Neuronal stem cell (in vitro differentiated cells): ENCODE measurements around the gene MTMR6.

ENCODE experiments used
- DNase-seq: peaks from one replicate; pipeline ENCODE4 v3.0.0-alpha.2; 2013; ENCODE audit warnings: low spot score
- H2AFZ ChIP-seq: one replicate; pipeline ENCODE4 v1.6.1; 2013; ENCODE audit warnings: mild to moderate bottlenecking, low read length, inconsistent platforms
- H2AK5ac ChIP-seq: 2 replicates; pipeline ENCODE4 v1.6.1; 2013; ENCODE audit warnings: low read depth, mild to moderate bottlenecking, inconsistent platforms, low read length, moderate library complexity, mixed read lengths
- H2BK120ac ChIP-seq: 2 replicates; pipeline ENCODE4 v1.6.1; 2013; ENCODE audit warnings: low read depth, mild to moderate bottlenecking, inconsistent platforms, low read length, moderate library complexity, mixed read lengths
- H2BK12ac ChIP-seq: one replicate; pipeline ENCODE4 v1.6.1; 2013; ENCODE audit warnings: low read length, inconsistent platforms
- H2BK15ac ChIP-seq: 2 replicates; pipeline ENCODE4 v1.6.1; 2013; ENCODE audit warnings: mild to moderate bottlenecking, low read length, inconsistent platforms, mixed read lengths
- H2BK5ac ChIP-seq: one replicate; pipeline ENCODE4 v1.6.1; 2013; ENCODE audit warnings: inconsistent platforms, mild to moderate bottlenecking, low read length, moderate library complexity
- H3K14ac ChIP-seq: one replicate; pipeline ENCODE4 v1.6.1; 2013; ENCODE audit warnings: low read length, inconsistent platforms
- H3K18ac ChIP-seq: 2 replicates; pipeline ENCODE4 v1.6.1; 2013; ENCODE audit warnings: low read length, inconsistent platforms
- H3K23ac ChIP-seq: 2 replicates; pipeline ENCODE4 v1.6.1; 2013; ENCODE audit warnings: low read depth, mild to moderate bottlenecking, mixed read lengths, low read length, inconsistent platforms; ENCODE audit not compliant: poor library complexity
- H3K27ac ChIP-seq: replicated peaks from 3 replicates; pipeline ENCODE4 v1.5.1; 2013; ENCODE audit warnings: low read length, inconsistent platforms
- H3K27me3 ChIP-seq, 3 experiments: 2 replicates each; pipeline ENCODE4 v1.6.1; 2013; ENCODE audit warnings: low read length in 3 of 3, mild to moderate bottlenecking in 2 of 3, inconsistent platforms in 1 of 3, low read depth in 1 of 3, mixed read lengths in 1 of 3, moderate library complexity in 1 of 3; ENCODE audit not compliant: control insufficient read depth in 3 of 3, insufficient read depth in 3 of 3
- H3K36me3 ChIP-seq, 2 donors: replicated peaks in 1 of 2; 2 replicates each; pipeline ENCODE4 v1.6.1; 2013; ENCODE audit warnings: low read length in 2 of 2; ENCODE audit not compliant: control insufficient read depth in 2 of 2, insufficient read depth in 2 of 2
- H3K4ac ChIP-seq: 2 replicates; pipeline ENCODE4 v1.6.1; 2013; ENCODE audit warnings: inconsistent platforms, mild to moderate bottlenecking, low read length, moderate library complexity
- H3K4me1 ChIP-seq, 2 donors: 1 replicate in 1 of 2; 2 replicates in 1 of 2; pipeline ENCODE4 v1.6.1; 2013; ENCODE audit warnings: low read length in 2 of 2, low read depth in 1 of 2; ENCODE audit not compliant: control insufficient read depth in 2 of 2, insufficient read depth in 1 of 2
- H3K4me2 ChIP-seq: one replicate; pipeline ENCODE4 v1.6.1; 2013; ENCODE audit warnings: mild to moderate bottlenecking, low read length, inconsistent platforms; ENCODE audit not compliant: insufficient read depth, poor library complexity, severe bottlenecking
- H3K4me3 ChIP-seq, 2 donors: 2 replicates each; pipeline ENCODE4 v1.5.1; 2013; ENCODE audit warnings: low read length in 2 of 2, mild to moderate bottlenecking in 2 of 2, inconsistent platforms in 1 of 2, moderate library complexity in 1 of 2
- H3K79me1 ChIP-seq: one replicate; pipeline ENCODE4 v1.6.1; 2013; ENCODE audit warnings: low read depth, mild to moderate bottlenecking, inconsistent platforms, low read length, moderate library complexity
- H3K9ac ChIP-seq: one replicate; pipeline ENCODE4 v1.6.1; 2013; ENCODE audit warnings: mild to moderate bottlenecking, low read depth, low read length, inconsistent platforms; ENCODE audit not compliant: poor library complexity
- H3K9me3 ChIP-seq, 2 donors: replicated peaks in 1 of 2; 2 replicates each; pipeline versions ENCODE3 to v1.6.1; 2013; ENCODE audit warnings: low read length in 2 of 2, mild to moderate bottlenecking in 2 of 2, inconsistent platforms in 1 of 2, low read depth in 1 of 2, mixed read lengths in 1 of 2, moderate library complexity in 1 of 2; ENCODE audit not compliant: control insufficient read depth in 2 of 2, insufficient read depth in 1 of 2
- H4K8ac ChIP-seq: one replicate; pipeline ENCODE4 v1.6.1; 2013; ENCODE audit warnings: low read depth, mild to moderate bottlenecking, inconsistent platforms, low read length, moderate library complexity
- H4K91ac ChIP-seq: one replicate; pipeline ENCODE4 v1.6.1; 2013; ENCODE audit warnings: low read length, low read depth, mild to moderate bottlenecking, inconsistent platforms; ENCODE audit not compliant: poor library complexity
- WGBS, 2 donors: extraction: QIAGEN DNeasy Blood & Tissue Kit; methylation state at CpG; one replicate each; pipeline ENCODE4 v1.1.7; 2013; ENCODE audit warnings: missing lambda C conversion rate in 2 of 2, mixed read lengths in 1 of 2; ENCODE audit not compliant: insufficient read length in 2 of 2, insufficient replicate concordance in 1 of 2; ENCODE audit errors: extremely low coverage in 2 of 2; 5-methylcytosine and 5-hydroxymethylcytosine counted together

MTMR6 gene

GRCh38 chr13:25252752-25253151 is 34.5 kb downstream of the MTMR6 start:
- no peak overlapping the region for H4K91ac ChIP-seq
- H3K27ac ChIP-seq: no peak overlapping the region
- no peak overlapping the region for H3K18ac ChIP-seq
- H3K79me1 ChIP-seq: no peaks in the 10 kb centered on the region
- no peaks in the 10 kb centered on the region for H3K27me3 ChIP-seq
- no peak overlapping the region for H2BK5ac ChIP-seq
- H3K23ac ChIP-seq: no peak overlapping the region
- H2AFZ ChIP-seq: no peak overlapping the region
- no peak overlapping the region for H4K8ac ChIP-seq
- H3K4me2 ChIP-seq: no peak overlapping the region
- no peaks in the 10 kb centered on the region for H3K4me1 ChIP-seq
- H3K4me3 ChIP-seq: no peak overlapping the region
- WGBS, 2 donors: 100% methylated on average over 1 of the region's 2 CpGs
- H3K14ac ChIP-seq: no peak overlapping the region
- H2BK15ac ChIP-seq: no peak overlapping the region
- no peak overlapping the region for H2BK12ac ChIP-seq
- no peaks in the 10 kb centered on the region for H3K9me3 ChIP-seq
- H3K36me3 ChIP-seq: peaks cover 0 to 68% of the 10 kb centered on the region in 2 donors
- H3K4ac ChIP-seq: no peak overlapping the region
- no peak overlapping the region for H3K9ac ChIP-seq
- no peak overlapping the region for H2AK5ac ChIP-seq
- no peak for DNase-seq
- no peak overlapping the region for H2BK120ac ChIP-seq

DNA sequence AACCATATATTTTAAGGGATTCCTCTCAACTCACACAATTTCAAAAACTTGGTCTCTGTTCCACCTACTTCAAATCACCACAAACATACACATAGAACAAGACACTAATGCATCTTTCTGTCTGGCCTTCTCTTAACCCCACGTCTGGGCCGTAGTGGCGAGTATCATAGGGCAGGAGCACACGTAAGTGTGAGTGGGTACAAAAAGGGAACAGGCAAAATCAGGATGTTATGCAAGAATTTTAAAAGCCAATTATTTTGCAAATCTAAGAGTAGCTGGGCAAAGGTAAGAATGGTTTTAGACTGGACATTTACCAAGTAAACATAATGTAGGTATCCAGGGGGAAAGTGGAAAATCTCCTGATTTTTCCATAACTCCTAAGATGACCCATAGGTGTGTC is 35.1 kb downstream of the MTMR6 start:
- Histone ChIP-seq H3K4ac (no peak overlapping the region), H3K36me3 (peaks cover 0 to 66% of the 10 kb centered on the region in 2 donors), H2BK5ac (no peak overlapping the region), H3K23ac (no peak overlapping the region), H2AK5ac (no peak overlapping the region), H3K79me1 (no peaks in the 10 kb centered on the region), H2BK12ac (no peak overlapping the region), H3K27me3 (no peaks in the 10 kb centered on the region), H3K4me1 (no peaks in the 10 kb centered on the region), H3K9me3 (no peaks in the 10 kb centered on the region), H3K14ac (no peak overlapping the region), H3K4me2 (no peak overlapping the region), H4K8ac (no peak overlapping the region), H3K4me3 (no peak overlapping the region), H2AFZ (no peak overlapping the region), H4K91ac (no peak overlapping the region), H2BK15ac (no peak overlapping the region), H2BK120ac (no peak overlapping the region), H3K9ac (no peak overlapping the region), H3K18ac (no peak overlapping the region), H3K27ac (no peak overlapping the region)
- no peak for DNase-seq
- no CpG with 5 or more reads among the region's 4 CpGs for WGBS, 2 donors

DNA sequence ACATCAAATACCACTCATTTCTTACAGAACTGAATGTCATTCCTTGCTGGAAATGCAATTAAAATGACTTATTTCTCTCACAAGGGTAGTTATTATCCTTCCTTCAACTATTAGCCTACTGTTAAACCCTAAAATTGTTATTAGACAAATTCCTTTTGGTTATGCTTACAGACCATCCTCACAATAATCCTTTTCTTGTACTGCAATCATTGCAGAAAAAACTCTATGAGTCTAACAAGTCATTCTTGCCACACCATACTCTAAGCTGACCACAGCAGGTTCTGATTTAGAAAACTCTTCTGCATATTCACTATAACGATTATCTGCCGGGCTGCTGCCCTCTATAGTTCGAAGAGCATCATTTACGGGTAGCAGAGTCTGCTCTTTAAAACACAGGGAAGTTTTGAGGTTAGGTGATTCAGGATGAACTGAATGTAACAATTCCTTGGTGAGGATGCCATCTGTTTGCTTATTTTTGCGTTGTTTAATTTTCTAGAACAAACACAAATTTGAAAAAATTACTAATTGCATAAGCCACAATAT is 38.2 kb downstream of the MTMR6 start:
- Histone ChIP-seq H3K14ac (no peak overlapping the region), H3K23ac (no peak overlapping the region), H3K36me3 (peaks cover 0 to 41% of the 10 kb centered on the region in 2 donors), H4K91ac (no peak overlapping the region), H2BK15ac (no peak overlapping the region), H3K27me3 (no peaks in the 10 kb centered on the region), H3K4me3 (no peak overlapping the region), H4K8ac (no peak overlapping the region), H2BK12ac (no peak overlapping the region), H2AFZ (no peak overlapping the region), H2AK5ac (no peak overlapping the region), H3K9me3 (no peaks in the 10 kb centered on the region), H3K9ac (no peak overlapping the region), H3K4me2 (no peak overlapping the region), H3K4ac (no peak overlapping the region), H2BK120ac (no peak overlapping the region), H3K79me1 (no peaks in the 10 kb centered on the region), H3K18ac (no peak overlapping the region), H3K27ac (no peak overlapping the region), H3K4me1 (no peaks in the 10 kb centered on the region), H2BK5ac (no peak overlapping the region)
- DNase-seq: no peak
- WGBS, 2 donors: no CpG with 5 or more reads among the region's 5 CpGs

GRCh38 chr13:25248071-25248470 is 39.2 kb downstream of the MTMR6 start:
- Histone ChIP-seq H3K4me2 (no peak overlapping the region), H3K4ac (no peak overlapping the region), H3K18ac (no peak overlapping the region), H3K4me3 (no peak overlapping the region), H2AK5ac (no peak overlapping the region), H3K4me1 (no peaks in the 10 kb centered on the region), H4K8ac (no peak overlapping the region), H3K27me3 (no peaks in the 10 kb centered on the region), H4K91ac (no peak overlapping the region), H2BK5ac (no peak overlapping the region), H3K36me3 (peaks cover 0 to 31% of the 10 kb centered on the region in 2 donors), H3K9ac (no peak overlapping the region), H2AFZ (no peak overlapping the region), H3K9me3 (no peaks in the 10 kb centered on the region), H2BK15ac (no peak overlapping the region), H3K14ac (no peak overlapping the region), H3K27ac (no peak overlapping the region), H3K79me1 (no peaks in the 10 kb centered on the region), H3K23ac (no peak overlapping the region), H2BK120ac (no peak overlapping the region), H2BK12ac (no peak overlapping the region)
- DNase-seq: no peak
- no CpG with 5 or more reads among the region's 1 CpG for WGBS, 2 donors
